Measurements from ENCODE around the gene ITGB1BP1.

Gene ITGB1BP1, protein sequence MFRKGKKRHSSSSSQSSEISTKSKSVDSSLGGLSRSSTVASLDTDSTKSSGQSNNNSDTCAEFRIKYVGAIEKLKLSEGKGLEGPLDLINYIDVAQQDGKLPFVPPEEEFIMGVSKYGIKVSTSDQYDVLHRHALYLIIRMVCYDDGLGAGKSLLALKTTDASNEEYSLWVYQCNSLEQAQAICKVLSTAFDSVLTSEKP

DNA sequence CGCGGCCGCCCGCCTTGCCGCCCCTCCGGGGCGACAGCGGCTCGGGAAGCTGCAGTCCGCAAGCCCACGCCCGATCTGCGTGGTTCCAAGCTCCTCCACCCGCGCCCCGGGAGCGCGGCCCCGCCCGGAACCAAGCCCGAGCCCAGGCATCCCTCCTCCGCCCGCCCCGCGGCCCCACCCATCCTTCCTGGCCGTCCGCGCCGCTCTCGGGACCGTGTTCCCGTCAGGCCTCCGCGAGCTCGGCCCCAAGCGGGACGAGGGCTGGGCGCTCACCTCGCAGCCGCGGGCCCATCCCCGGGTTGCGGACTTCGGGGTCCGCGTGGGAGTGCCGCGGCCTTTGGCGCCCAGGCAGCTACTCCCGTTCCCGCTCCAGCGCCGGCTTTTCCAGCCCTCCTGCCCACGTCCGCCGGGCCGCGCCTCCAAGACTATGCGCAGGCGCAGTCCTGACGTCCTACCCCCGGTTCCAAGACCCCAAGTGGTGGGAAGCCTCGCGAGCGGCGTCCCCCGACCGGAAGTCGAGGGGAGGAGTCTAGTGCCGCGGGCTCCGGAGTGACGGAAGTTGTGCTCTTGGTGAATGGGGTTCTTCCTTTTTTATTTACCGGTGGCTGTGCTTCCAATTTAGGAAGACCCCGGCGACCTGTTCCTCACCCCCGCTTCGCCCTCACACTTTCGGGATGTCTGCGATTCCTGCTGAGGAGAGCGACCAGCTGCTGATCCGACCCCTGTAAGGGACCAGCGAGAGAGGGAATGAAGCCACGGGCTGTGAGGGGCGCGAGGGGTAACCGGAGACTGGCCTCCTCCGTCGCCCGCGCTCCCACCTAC lies at the start of gene ITGB1BP1, which contains the start of gene CPSF3:
Gene ITGB1BP1 (minus strand): TSS at position 429 of the 822 bp plus-strand sequence. CDS start 4,831 bp downstream, outside the sequence.
Gene CPSF3 (plus strand): TSS at position 555 of the 822 bp plus-strand sequence. CDS start 120 bp downstream, at position 675.
- TF ChIP-seq, protein P1, sequence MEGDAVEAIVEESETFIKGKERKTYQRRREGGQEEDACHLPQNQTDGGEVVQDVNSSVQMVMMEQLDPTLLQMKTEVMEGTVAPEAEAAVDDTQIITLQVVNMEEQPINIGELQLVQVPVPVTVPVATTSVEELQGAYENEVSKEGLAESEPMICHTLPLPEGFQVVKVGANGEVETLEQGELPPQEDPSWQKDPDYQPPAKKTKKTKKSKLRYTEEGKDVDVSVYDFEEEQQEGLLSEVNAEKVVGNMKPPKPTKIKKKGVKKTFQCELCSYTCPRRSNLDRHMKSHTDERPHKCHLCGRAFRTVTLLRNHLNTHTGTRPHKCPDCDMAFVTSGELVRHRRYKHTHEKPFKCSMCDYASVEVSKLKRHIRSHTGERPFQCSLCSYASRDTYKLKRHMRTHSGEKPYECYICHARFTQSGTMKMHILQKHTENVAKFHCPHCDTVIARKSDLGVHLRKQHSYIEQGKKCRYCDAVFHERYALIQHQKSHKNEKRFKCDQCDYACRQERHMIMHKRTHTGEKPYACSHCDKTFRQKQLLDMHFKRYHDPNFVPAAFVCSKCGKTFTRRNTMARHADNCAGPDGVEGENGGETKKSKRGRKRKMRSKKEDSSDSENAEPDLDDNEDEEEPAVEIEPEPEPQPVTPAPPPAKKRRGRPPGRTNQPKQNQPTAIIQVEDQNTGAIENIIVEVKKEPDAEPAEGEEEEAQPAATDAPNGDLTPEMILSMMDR (conservative IDR thresholded peaks at IDR 0.05), result no peak
- H3K27ac ChIP-seq, result peak within 1 kb of the TSS; percentile 85

DNA sequence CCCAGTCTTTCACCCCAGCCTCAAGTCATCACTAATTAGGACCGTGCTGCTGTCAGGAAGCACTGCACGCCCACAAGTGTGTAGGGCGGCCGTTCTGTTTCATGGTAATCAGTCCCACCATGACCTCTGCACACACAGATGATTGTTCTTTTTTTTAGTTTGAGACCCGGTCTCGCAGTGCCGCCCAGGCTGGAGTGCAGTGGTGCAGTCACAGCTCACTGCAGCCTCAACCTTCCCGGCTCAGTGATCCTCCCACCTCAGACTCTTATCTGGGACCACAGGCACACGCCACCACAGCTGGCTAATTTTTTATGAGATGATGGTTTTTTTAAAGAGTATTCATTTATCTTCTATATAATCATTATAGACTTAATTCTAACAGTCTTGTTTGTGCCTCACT lies 49.2 kb upstream of the ITGB1BP1 start:
- H3K27ac ChIP-seq, result no peak overlapping the region
- TF ChIP-seq, protein P1 (conservative IDR thresholded peaks at IDR 0.05), result no peak

DNA sequence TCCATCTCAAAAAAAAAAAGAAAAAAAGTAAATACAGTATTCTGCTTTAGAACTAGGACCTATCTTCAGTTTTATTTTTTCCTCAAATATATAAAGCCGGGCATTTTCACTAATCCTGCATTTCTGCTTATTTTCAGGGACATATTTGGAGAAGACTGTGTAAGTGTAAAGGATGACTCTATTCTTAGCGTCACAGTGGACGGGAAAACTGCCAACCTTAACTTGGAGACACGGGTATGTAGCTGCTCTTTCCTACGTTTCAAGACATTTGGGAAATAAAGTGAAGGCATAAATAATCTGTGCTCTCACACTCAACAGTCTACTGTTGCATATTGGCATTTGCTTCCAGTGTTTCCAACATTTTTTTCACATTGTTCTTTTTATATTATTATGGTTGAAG lies 47.9 kb upstream of the ITGB1BP1 start:
- TF ChIP-seq, protein P1 (conservative IDR thresholded peaks at IDR 0.05), result no peak
- no peak overlapping the region for H3K27ac ChIP-seq

DNA sequence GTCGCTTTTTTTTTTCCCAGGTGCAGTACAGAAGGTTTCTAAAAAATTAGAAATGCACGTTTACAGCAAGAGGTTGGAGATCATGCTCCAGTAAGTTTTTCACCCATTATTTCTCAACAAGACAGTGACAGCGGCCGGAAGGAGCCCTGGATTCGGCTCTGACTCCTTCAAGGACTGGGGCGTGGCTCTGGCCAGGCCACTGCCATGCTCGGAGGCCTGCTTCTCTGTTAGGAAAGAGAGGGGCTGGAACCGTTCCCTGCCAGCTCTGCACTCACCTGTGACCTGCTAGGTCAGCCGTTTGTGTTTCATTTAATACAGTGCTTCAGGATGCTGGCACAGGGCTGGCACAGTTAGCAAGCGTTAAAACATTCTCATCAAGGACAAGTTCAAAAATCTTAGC lies 44.4 kb upstream of the ITGB1BP1 start:
- no peak overlapping the region for H3K27ac ChIP-seq
- TF ChIP-seq, protein P1 (conservative IDR thresholded peaks at IDR 0.05), result no peak

DNA sequence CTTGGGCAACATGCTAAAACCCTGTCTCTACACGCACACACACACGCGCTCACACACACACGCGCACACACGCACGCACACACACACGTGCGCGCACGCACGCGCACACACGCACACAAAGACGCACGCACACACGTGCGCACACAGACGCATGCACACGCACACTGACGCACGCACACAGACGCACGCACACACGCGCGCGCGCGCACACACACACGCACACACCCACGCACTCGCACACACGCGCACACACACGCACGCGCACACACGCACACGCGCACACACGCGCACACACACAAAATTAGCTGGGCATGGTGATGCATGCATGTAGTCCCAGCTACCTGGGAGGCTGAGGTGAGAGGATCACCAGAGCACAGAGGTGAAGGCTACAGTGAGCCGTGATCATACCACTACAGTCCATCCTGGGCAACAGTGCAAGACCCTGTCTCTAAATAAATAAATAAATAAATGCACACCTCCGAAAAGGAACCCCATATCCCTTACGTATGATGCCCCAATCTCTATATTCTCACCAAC lies 42.9 kb upstream of the ITGB1BP1 start:
- no peak overlapping the region for H3K27ac ChIP-seq
- TF ChIP-seq, protein P1 (conservative IDR thresholded peaks at IDR 0.05), result no peak

DNA sequence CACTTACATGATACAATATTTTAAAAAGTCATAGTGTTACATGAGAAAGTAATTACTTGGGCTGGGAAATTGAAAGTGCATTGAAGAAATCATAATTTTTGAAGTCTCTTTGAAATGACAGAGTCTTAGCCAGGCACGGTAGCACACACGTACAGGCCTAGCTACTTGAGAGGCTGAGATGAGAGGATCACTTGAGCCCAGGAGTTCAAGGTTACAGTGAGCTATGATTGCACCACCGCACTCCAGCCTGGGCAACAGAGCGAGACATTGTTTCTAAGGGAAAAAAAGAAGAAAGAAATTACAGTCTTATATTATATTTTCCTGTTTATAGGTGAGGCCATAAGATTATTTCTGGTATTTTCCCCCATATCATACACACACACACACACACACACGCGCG lies 41.8 kb upstream of the ITGB1BP1 start:
- no peak overlapping the region for H3K27ac ChIP-seq

DNA sequence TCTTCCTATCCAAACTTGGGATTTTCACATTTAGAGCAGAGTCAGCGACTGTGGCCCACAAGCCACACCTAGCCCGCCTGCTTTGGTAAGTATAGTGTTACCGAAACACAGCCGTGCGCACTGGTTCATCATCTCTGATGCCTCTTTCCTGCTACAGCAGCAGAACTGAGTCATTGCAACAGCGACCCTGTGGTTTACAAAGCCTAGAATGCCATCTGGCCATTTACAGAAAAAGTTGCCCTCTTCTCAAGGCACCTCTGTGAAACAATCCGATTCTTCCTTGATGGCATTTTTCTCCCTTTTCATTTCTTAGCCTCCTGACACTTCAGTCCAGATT lies 40.3 kb upstream of the ITGB1BP1 start:
- TF ChIP-seq, protein P1 (conservative IDR thresholded peaks at IDR 0.05), result no peak
- peak overlapping the region; percentile 64 for H3K27ac ChIP-seq

More for the DNA sequence above, 41.8 kb upstream of the ITGB1BP1 start:
- TF ChIP-seq, protein P1 (conservative IDR thresholded peaks at IDR 0.05), result no peak

All from VCaP (cell line).